ENCODE measurements around the gene DENND1A.

DENND1A gene

GRCh38 chr9:123361086-123361730 lies 568.7 kb downstream of the DENND1A start:
- DNase-seq: no peak

GRCh38 chr9:123360161-123361085 lies 569.5 kb downstream of the DENND1A start:
- no peak for DNase-seq

DNA sequence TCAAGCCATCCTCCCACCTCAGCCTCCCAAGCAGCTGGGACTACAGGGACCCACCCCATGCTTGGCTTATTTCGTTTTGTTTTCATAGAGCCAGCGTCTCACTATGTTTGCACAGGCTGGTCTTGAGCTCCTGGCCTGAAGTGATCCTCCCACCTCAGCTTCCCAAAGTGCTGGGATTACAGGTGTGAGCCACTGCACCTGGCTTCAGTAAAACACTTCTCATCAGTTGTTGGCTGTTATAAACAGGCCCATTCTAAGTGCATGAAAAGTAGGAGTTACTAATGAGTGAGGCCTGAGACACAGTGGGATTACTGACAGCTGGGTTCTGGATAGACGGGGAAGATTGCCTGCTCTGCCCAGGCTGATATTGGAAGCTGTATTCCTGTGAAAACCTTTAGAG lies 570.4 kb downstream of the DENND1A start:
- no peak for DNase-seq

DNA sequence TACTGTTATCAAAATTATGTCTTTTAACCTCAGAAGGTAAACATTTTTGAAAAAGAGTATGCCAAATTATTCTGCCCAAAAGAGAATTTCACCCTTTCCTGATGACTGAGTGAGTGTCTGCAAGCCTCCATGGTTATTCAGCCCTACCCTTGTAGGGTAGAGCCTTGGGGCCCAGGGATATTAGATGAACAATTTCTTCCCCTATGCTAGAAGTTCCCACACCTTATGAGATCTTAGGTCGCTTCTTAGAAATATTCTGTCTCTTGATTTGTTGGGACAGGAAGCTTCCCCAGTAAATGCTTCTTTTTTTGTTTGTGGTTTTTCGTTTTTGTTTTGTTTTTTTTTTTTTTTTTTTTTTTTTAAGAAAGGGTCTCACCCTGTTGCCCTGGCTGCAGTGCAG lies 570.8 kb downstream of the DENND1A start:
- DNase-seq: no peak

- no peak for DNase-seq
Measured at GRCh38 chr9:123358181-123358905, 571.6 kb downstream of the DENND1A start.

DNA sequence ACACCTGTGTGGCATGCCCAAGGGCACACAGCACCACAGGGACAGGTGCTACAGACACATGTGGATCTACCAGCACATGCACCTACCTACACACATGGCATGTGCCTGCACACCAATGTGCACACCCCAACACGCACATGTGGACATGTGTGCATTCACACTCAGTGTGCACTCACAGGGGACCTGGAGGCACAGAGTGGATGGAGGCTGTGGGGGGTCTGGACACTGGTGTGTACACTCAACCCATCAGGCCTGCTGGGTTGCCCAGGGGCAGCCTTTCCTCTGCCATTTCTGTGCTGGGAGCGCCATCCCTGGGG lies 572.2 kb downstream of the DENND1A start:
- no peak for DNase-seq

- no peak for DNase-seq
Measured at GRCh38 chr9:123356851-123357742, 572.8 kb downstream of the DENND1A start.

- no peak for DNase-seq
Measured at GRCh38 chr9:123355761-123356431, 574.0 kb downstream of the DENND1A start, which contains the start of gene CRB2. CRB2 (plus strand) TSS chr9:123356197; CDS start chr9:123356261, 64 bp downstream.

DNA sequence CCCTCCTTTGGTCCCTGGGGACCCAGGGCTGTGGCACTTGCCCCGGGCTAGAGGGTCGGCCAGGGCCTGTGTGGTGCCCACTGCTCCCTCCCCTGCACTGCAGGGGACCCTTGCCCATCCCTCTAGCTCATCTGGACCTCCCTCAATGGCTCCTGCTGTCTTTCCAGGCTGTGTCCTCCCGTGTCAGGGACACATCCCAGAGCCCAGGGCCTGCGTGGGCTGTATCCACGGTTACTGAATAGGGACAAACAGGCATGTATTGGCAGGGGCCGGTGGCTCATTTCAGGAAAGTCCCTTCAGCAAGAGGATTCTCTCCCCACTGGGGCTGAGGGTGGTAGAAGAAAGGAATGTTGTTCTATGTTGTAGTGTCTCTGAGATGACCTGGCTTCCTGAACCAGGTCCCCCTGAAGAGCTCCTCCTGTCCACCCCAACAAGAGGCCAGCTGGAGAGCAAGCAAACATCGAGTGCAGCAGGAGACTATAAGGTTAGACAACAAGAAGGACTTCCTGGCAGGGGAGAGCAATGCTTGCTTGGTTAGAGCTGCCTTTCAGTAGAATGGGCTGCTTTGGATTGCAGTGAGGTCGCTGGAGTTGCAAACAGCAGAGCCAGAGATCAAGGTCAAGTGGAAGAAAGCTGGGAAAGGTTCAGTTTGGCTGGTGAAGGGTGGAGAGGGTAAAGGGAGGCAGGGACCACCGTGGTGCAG lies 575.0 kb downstream of the DENND1A start:
- no peak for DNase-seq

DNA sequence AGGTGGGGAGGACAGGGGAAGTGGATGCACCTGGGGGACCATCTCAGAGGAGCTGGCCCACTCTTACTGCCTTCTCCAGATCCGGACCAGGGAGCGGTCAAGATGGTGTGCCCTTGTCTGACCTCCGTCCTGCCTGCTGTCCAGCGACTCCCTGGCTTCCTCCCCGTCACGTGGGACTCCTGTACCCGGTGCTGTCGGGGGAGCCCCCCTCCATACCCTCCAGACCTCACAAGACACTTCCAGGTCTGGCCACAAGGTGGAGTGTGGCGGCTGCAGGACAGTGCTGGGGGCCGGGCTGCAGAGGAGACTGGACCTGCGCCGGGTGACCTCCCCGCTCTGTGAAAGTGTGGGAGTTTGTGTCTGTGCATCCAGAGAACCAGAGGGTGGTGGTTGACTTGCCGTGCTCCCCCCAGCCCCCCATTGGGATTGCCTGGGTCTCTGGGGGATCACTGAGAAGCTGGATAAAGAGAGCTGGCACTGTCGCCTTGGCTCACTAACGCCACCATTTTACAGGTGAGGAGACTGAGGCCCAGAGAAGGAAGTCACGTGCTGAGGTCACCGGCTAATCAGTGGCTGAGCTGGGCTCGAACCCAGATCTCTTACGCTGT lies 575.8 kb downstream of the DENND1A start:
- no peak for DNase-seq

GRCh38 chr9:123353041-123353440 lies 576.9 kb downstream of the DENND1A start:
- DNase-seq: no peak

- no peak for DNase-seq
Measured at GRCh38 chr9:123350590-123351310, 579.2 kb downstream of the DENND1A start.

GRCh38 chr9:123349691-123350480 lies 580.0 kb downstream of the DENND1A start:
- peak; percentile 45 for DNase-seq

- no peak for DNase-seq
Measured at GRCh38 chr9:123349033-123349432, 580.9 kb downstream of the DENND1A start.

GRCh38 chr9:123348317-123348992 lies 581.5 kb downstream of the DENND1A start:
- no peak for DNase-seq

- no peak for DNase-seq
Measured at GRCh38 chr9:123347289-123348060, 582.5 kb downstream of the DENND1A start.

DNA sequence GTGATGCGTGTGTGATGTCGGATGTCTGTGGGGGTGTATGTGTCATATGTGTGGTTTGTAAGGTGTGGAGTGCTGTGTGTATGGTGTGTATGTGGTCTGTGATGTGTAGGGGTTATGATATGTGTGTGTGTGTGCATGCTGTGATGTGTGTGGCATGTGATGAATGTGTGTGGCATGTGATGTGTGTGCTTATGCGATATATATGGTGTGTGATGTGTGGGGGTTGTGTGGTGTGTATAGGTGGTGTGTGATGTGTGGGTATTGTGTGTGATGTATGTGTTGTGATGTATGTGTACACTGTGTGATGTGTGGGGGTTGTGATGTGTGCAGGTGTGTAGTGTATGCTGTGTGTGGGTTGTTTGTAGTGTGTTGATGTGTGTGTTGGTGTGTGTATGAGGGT lies 583.1 kb downstream of the DENND1A start:
- no peak for DNase-seq

GRCh38 chr9:123346026-123346425 lies 583.9 kb downstream of the DENND1A start:
- DNase-seq: no peak
